Measurements from ENCODE around the gene CTIF. TPM values are rescaled to one million over a fixed set of nuclear protein-coding genes. Genes with fewer than 3 reads are reported as not detected.

Gene CTIF
- total RNA-seq, 6 donors from 2014 or later, result 32.1 to 62.4 (median 47.8) TPM

- Histone ChIP-seq H3K27me3 (no peaks in the 10 kb centered on the region), H3K27ac (peak overlapping the region in 1 of 4 donors; percentile 79), H3K4me3 (no peak overlapping the region), H3K4me1 (peaks cover 22 to 46% (median 36%) of the 10 kb centered on the region in 4 donors), H3K36me3 (no peaks in the 10 kb centered on the region), H3K9me3 (no peaks in the 10 kb centered on the region)
- WGBS, 2 donors, result 96 to 97% methylated on average over 6 of the region's 6 CpGs
- DNase-seq, result no peak
- TF ChIP-seq POLR2A (IDR thresholded peaks at IDR 0.05), result no peak
- no peak for TF ChIP-seq CTCF (IDR thresholded peaks at IDR 0.05)
- TF ChIP-seq POLR2AphosphoS5 (IDR thresholded peaks at IDR 0.05), result no peak
- TF ChIP-seq EP300 (IDR thresholded peaks at IDR 0.05), result no peak
- ATAC-seq (ENCODE audit: low FRiP score in 2 of 2), result no peak
These were observed 313.5 kb downstream of the CTIF start for GRCh38 chr18:48852292-48852691.

DNA sequence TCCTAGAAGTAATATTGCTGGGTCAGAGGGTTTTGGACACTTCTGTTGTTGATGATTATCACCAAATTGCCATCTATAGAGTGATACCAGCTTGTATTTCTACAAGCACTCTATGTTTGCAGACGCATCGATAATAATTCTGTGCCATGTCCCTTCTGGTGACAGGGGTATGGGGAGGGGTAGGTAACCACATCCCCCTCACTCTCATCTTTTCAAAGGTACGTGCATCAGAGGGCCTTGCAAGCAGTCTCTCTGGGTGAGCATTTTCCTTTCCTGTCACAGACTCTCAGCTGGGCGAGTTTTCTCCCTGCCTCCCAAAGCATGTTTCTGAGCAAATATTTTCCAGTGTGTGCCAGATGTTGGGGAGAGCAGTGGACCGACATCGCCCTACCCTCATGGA, 314.0 kb downstream of the CTIF start:
- TF ChIP-seq POLR2A (IDR thresholded peaks at IDR 0.05) (no peak), EP300 (IDR thresholded peaks at IDR 0.05) (no peak)
- Histone ChIP-seq H3K4me1 (peaks cover 20 to 46% (median 36%) of the 10 kb centered on the region in 4 donors), H3K27ac (no peak overlapping the region), H3K4me3 (no peak overlapping the region), H3K36me3 (peaks cover 0 to 1% (median 0%) of the 10 kb centered on the region in 4 donors), H3K27me3 (no peaks in the 10 kb centered on the region), H3K9me3 (no peaks in the 10 kb centered on the region)
- ATAC-seq (ENCODE audit: low FRiP score in 2 of 2), result no peak
- WGBS, 2 donors, result 95 to 96% methylated on average over 6 of the region's 6 CpGs
- DNase-seq, result no peak

DNA sequence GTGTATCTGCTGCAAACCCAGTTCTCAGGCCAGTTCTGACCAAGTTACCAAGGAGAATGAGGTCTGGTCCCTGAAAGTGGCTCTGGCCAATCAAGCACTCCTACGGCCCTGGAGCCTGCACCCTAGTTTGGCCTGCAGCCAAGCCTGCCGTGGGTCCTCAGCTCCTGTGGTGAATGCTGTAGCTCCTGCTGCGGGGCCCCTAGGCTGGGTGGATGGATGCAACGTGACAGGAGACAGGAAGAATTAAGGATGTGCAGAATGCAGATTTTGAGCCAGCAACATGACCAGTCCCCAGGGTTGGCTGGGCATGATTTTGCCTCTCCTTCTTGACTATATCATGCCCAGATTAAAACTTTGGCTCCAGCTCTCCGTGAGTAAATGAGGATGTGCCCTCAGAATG, 314.8 kb downstream of the CTIF start:
- Histone ChIP-seq H3K27me3 (no peaks in the 10 kb centered on the region), H3K9me3 (no peaks in the 10 kb centered on the region), H3K36me3 (peaks cover 0 to 4% (median 0%) of the 10 kb centered on the region in 4 donors), H3K4me1 (peaks cover 16 to 39% (median 31%) of the 10 kb centered on the region in 4 donors), H3K27ac (no peak overlapping the region), H3K4me3 (no peak overlapping the region)
- WGBS, 2 donors, result 76 to 77% methylated on average over 4 to 5 of the region's 5 CpGs
- ATAC-seq (ENCODE audit: low FRiP score in 2 of 2), result no peak
- no peak for TF ChIP-seq CTCF (IDR thresholded peaks at IDR 0.05)
- TF ChIP-seq EP300 (IDR thresholded peaks at IDR 0.05), result no peak
- TF ChIP-seq POLR2AphosphoS5 (IDR thresholded peaks at IDR 0.05), result no peak
- TF ChIP-seq POLR2A (IDR thresholded peaks at IDR 0.05), result no peak
- no peak for DNase-seq

- no peaks in the 10 kb centered on the region for H3K27me3 ChIP-seq
- no peak overlapping the region for H3K4me3 ChIP-seq
- TF ChIP-seq POLR2A (IDR thresholded peaks at IDR 0.05), result no peak
- TF ChIP-seq EP300 (IDR thresholded peaks at IDR 0.05), result no peak
- no peak for TF ChIP-seq POLR2AphosphoS5 (IDR thresholded peaks at IDR 0.05)
- TF ChIP-seq CTCF (IDR thresholded peaks at IDR 0.05), result no peak
- no peak overlapping the region for H3K27ac ChIP-seq
- H3K4me1 ChIP-seq, result peaks cover 20 to 40% (median 28%) of the 10 kb centered on the region in 4 donors
- H3K36me3 ChIP-seq, result peaks cover 0 to 5% (median 2%) of the 10 kb centered on the region in 4 donors
- WGBS, 2 donors, result 91 to 93% methylated on average over 11 of the region's 11 CpGs
- no peaks in the 10 kb centered on the region for H3K9me3 ChIP-seq
- ATAC-seq (ENCODE audit: low FRiP score in 2 of 2), result no peak
- no peak for DNase-seq
These were observed 315.9 kb downstream of the CTIF start for GRCh38 chr18:48854780-48855179.

DNA sequence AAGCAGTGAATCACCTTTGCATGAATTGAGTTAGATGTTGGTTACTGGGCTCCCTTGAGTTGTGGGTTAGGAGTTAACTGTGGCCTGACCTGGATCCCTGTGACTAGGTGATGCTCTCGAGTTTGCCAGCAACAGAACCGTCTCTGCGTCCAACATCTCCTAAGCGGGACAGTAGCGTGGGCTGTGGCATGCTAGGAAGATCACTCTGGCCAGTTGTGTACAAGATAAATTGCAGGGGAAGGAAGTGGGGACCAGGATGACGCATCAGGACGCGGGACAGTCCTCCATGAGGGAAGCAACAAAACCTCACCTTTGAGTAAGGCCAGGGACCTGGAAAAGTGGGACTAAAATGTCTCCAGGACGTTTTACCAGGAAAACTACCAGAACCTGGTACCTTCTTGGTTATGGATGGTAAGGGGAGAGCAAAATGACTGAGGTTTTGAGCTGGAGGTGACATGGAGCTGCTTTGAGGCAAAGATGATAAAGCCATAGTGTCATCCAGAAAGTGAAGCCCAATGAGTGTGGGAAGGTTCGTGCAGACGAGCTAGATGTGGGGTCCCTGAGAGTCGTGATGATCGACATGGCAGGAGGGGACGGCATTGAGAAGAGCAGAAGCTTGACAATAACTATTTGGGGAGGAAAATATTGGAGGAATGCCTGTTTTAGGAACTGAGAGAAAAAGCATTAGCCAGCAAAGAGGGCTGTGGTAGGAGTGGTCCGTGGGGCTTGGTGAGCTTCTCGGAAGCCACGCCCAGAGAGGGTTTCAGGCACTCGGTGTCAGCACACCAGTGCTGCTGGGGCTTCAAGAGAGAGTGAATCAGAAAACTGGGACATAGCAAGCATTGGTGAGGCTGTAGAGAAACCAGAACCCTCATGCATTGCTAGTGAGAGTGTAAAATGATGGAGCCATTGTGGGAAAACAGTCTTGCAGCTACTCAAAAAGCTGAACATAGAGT, 316.9 kb downstream of the CTIF start:
- no peak overlapping the region for H3K4me3 ChIP-seq
- H3K27me3 ChIP-seq, result no peaks in the 10 kb centered on the region
- H3K4me1 ChIP-seq, result peaks cover 17 to 31% (median 21%) of the 10 kb centered on the region in 4 donors
- no peaks in the 10 kb centered on the region for H3K9me3 ChIP-seq
- DNase-seq (no peak), ATAC-seq (ENCODE audit: low FRiP score in 2 of 2) (peak in 1 of 2 donors; percentile 65)
- WGBS, 2 donors, result 79 to 81% methylated on average over 18 of the region's 18 CpGs
- TF ChIP-seq POLR2AphosphoS5 (IDR thresholded peaks at IDR 0.05), result no peak
- TF ChIP-seq CTCF (IDR thresholded peaks at IDR 0.05), result no peak
- no peak for TF ChIP-seq POLR2A (IDR thresholded peaks at IDR 0.05)
- no peak for TF ChIP-seq EP300 (IDR thresholded peaks at IDR 0.05)
- no peak overlapping the region for H3K27ac ChIP-seq
- peaks cover 0 to 12% (median 2%) of the 10 kb centered on the region in 4 donors for H3K36me3 ChIP-seq
